Umbilical cord (tissue), 2 donors: ENCODE data around the gene EID1. TPM values are rescaled to one million over a fixed set of nuclear protein-coding genes. Genes with fewer than 3 reads are reported as not detected.

Source experiments
- DNase-seq: peaks from one replicate; pipeline ENCODE4 v3.0.0-alpha.2; 2015; ENCODE audit warnings: low spot score
- total RNA-seq: library from RNA; depleted of rRNA; stranded (reverse); fragments of >200 nt; gene quantifications from one replicate; pipeline ENCODE4 v1.2.3, GENCODE V29; 2014; ENCODE audit warnings: low replicate concordance; ENCODE audit not compliant: insufficient read depth

Gene EID1
- total RNA-seq, 1 donor from 2014 or later: 237 TPM

GRCh38 chr15:48868536-48868935 lies 9.4 kb upstream of the EID1 start:
- no peak for DNase-seq

GRCh38 chr15:48869966-48870365 lies 8.0 kb upstream of the EID1 start:
- no peak for DNase-seq

- no peak for DNase-seq
Measured at GRCh38 chr15:48871542-48871941, 6.4 kb upstream of the EID1 start.

GRCh38 chr15:48872632-48873031 lies 5.3 kb upstream of the EID1 start:
- no peak for DNase-seq

GRCh38 chr15:48875241-48875960 lies 2.5 kb upstream of the EID1 start:
- DNase-seq: no peak

GRCh38 chr15:48876057-48876456 lies 1.9 kb upstream of the EID1 start:
- DNase-seq: no peak

GRCh38 chr15:48880070-48880634 lies 2.2 kb downstream of the EID1 start:
- no peak for DNase-seq

- no peak for DNase-seq
Measured at GRCh38 chr15:48883699-48884098, 5.8 kb downstream of the EID1 start.

GRCh38 chr15:48887144-48887543 lies 9.2 kb downstream of the EID1 start:
- DNase-seq: no peak

- DNase-seq: no peak
Measured at GRCh38 chr15:48888191-48888590, 10.3 kb downstream of the EID1 start.

- peak; percentile 15 for DNase-seq
Measured at GRCh38 chr15:48888836-48889235, 10.9 kb downstream of the EID1 start.

GRCh38 chr15:48889925-48890324 lies 12.0 kb downstream of the EID1 start:
- DNase-seq: no peak

- DNase-seq: no peak
Measured at GRCh38 chr15:48890375-48890972, 12.5 kb downstream of the EID1 start.

- DNase-seq: no peak
Measured at GRCh38 chr15:48891232-48891765, 13.4 kb downstream of the EID1 start.

- DNase-seq: no peak
Measured at GRCh38 chr15:48893311-48893710, 15.4 kb downstream of the EID1 start.

- DNase-seq: peak; percentile 66
Measured at GRCh38 chr15:48896869-48897814, 19.2 kb downstream of the EID1 start.

GRCh38 chr15:48898032-48898431 lies 20.1 kb downstream of the EID1 start:
- DNase-seq: no peak

- no peak for DNase-seq
Measured at GRCh38 chr15:48898446-48898845, 20.5 kb downstream of the EID1 start.

GRCh38 chr15:48899793-48900192 lies 21.9 kb downstream of the EID1 start:
- DNase-seq: no peak

GRCh38 chr15:48904758-48905157 lies 26.8 kb downstream of the EID1 start:
- DNase-seq: no peak

GRCh38 chr15:48905216-48905615 lies 27.3 kb downstream of the EID1 start:
- DNase-seq: no peak

GRCh38 chr15:48905847-48906246 lies 27.9 kb downstream of the EID1 start:
- DNase-seq: no peak
